SU-DHL-6 (cell line): Measurements from ENCODE around the gene PCDHA10.
A peak's percentile ranks its signal among the peaks of the same experiment; 100 is the strongest.

Source experiments
- EZH2phosphoT487 ChIP-seq: fragments of 200-600 bp; sonication (generic), shearing (Covaris generic); conservative IDR thresholded peaks from 2 replicates; pipeline ENCODE4 v1.6.1; 2018; ENCODE audit warnings: mild to moderate bottlenecking, antibody characterized with exemption, low read length, moderate library complexity, mixed read lengths
- TF ChIP-seq, protein P1 (sequence below): fragments of 200-600 bp; sonication (generic); IDR thresholded peaks from one replicate; pipeline ENCODE4 v1.5.1; 2017; ENCODE audit warnings: antibody characterized with exemption, mild to moderate bottlenecking, low read length, moderate library complexity; ENCODE audit not compliant: insufficient read depth, poor library complexity, severe bottlenecking

DNA sequence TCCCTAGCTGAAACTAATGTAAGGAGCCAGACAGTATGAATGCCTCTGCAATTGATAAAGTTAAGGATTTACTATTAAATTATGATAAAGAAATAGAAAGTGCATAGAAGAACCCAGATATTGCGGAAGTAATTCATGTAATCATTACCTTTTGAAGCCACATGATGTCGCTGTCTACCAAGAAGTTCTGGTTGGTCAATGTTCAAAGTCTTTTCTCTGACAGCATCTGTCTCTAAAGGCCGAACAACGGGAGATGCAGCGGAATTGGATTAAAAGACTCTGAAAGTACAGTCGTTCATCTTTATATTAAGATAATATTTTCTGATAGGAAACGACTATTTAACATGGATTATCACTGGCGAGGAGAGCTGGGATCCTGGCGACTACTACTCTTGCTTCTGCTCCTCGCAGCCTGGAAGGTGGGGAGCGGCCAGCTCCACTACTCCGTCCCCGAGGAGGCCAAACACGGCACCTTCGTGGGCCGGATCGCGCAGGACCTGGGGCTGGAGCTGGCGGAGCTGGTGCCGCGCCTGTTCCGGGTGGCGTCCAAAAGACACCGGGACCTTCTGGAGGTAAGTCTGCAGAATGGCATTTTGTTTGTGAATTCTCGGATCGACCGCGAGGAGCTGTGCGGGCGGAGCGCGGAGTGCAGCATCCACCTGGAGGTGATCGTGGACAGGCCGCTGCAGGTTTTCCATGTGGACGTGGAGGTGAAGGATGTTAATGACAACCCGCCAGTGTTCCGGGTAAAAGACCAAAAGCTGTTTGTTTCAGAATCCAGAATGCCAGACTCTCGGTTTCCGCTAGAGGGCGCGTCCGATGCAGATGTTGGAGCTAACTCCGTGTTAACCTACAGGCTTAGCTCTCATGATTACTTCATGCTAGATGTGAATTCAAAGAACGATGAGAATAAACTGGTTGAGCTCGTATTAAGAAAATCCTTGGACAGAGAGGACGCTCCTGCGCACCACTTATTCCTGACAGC lies 14.4 kb upstream of the PCDHA10 start, which contains the start of gene PCDHA8:
- TF ChIP-seq, protein P1, sequence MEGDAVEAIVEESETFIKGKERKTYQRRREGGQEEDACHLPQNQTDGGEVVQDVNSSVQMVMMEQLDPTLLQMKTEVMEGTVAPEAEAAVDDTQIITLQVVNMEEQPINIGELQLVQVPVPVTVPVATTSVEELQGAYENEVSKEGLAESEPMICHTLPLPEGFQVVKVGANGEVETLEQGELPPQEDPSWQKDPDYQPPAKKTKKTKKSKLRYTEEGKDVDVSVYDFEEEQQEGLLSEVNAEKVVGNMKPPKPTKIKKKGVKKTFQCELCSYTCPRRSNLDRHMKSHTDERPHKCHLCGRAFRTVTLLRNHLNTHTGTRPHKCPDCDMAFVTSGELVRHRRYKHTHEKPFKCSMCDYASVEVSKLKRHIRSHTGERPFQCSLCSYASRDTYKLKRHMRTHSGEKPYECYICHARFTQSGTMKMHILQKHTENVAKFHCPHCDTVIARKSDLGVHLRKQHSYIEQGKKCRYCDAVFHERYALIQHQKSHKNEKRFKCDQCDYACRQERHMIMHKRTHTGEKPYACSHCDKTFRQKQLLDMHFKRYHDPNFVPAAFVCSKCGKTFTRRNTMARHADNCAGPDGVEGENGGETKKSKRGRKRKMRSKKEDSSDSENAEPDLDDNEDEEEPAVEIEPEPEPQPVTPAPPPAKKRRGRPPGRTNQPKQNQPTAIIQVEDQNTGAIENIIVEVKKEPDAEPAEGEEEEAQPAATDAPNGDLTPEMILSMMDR: peak; percentile 28
- no peak for TF ChIP-seq EZH2phosphoT487
